Astrocyte (in vitro differentiated cells and primary cell): Measurements from ENCODE around the gene SLC44A1.
A peak's percentile ranks its signal among the peaks of the same experiment; 100 is the strongest.

ENCODE experiments used
- EZH2 ChIP-seq: IDR thresholded peaks from 2 replicates; pipeline ENCODE4 v1.6.1; 2012; ENCODE audit warnings: mild to moderate bottlenecking, low read length, inconsistent platforms; ENCODE audit not compliant: insufficient read depth
- TF ChIP-seq, protein P1 (sequence below): IDR thresholded peaks from 2 replicates; pipeline ENCODE4 v1.5.1; 2011; ENCODE audit warnings: low read depth, mild to moderate bottlenecking, inconsistent platforms, low read length, moderate library complexity; ENCODE audit not compliant: insufficient read depth

DNA sequence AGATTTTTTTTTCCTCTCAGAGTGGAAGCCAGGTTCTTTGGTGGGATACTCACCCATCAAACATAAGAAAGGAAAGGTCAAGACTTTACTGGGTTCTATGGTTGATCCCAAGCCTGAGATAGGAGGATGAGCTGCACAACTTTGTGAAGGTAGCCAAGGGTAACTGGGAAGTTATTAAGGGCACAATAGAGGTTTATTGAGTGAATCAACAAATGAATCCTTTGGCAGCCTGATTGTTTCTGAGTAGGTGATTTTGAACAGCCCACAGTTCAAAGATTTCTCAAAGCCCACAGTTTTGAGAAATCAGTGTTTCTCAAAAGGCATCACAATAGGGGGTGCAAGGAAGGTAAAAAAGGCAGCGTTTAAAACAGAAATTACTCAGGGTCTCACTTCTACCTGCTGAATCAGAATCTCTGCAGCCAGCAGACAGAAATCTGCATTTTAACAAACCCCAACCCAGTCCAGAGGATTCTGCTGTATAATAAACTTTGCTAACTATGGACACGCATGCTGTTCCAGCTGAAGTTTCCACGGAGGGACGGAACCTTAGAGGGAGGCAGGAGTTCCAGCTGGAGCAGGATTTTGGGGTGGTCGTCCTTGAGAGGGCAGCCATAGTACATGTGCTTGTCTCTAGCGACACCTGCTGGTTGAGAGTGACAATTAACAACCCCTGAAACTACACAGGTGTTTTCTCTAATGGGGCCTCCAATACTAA lies 170.7 kb downstream of the SLC44A1 start:
- TF ChIP-seq EZH2 = no peak
- TF ChIP-seq, protein P1, sequence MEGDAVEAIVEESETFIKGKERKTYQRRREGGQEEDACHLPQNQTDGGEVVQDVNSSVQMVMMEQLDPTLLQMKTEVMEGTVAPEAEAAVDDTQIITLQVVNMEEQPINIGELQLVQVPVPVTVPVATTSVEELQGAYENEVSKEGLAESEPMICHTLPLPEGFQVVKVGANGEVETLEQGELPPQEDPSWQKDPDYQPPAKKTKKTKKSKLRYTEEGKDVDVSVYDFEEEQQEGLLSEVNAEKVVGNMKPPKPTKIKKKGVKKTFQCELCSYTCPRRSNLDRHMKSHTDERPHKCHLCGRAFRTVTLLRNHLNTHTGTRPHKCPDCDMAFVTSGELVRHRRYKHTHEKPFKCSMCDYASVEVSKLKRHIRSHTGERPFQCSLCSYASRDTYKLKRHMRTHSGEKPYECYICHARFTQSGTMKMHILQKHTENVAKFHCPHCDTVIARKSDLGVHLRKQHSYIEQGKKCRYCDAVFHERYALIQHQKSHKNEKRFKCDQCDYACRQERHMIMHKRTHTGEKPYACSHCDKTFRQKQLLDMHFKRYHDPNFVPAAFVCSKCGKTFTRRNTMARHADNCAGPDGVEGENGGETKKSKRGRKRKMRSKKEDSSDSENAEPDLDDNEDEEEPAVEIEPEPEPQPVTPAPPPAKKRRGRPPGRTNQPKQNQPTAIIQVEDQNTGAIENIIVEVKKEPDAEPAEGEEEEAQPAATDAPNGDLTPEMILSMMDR = peak; percentile 87
